Measurements from ENCODE around the gene LDLRAP1. TPM values are rescaled to one million over a fixed set of nuclear protein-coding genes. Genes with fewer than 3 reads are reported as not detected.

Gene LDLRAP1
- total RNA-seq, 1 experiment from 2014 or later: 26.0 TPM

- H3K4me3 ChIP-seq (replicated peaks in 1 of 2; ENCODE audit: low read depth in 1 of 2, low read length in 2 of 2): no peak overlapping the region
- no peak overlapping the region for H3K9ac ChIP-seq (ENCODE audit: low read length)
- no peaks in the 10 kb centered on the region for H3K9me2 ChIP-seq (ENCODE audit: insufficient read depth)
- H3K4me2 ChIP-seq (ENCODE audit: low read length): no peak overlapping the region
- H3K4me1 ChIP-seq (ENCODE audit: control insufficient read depth in 1 of 2, insufficient read depth in 2 of 2, low read length in 2 of 2): peaks cover 15 to 24% of the 10 kb centered on the region in 2 experiments
- H3K27me3 ChIP-seq (ENCODE audit: insufficient read depth, low read length): no peaks in the 10 kb centered on the region
- CTCF ChIA-PET: no interaction called here
- H3K79me2 ChIP-seq (ENCODE audit: insufficient read depth, low read length): peaks cover 29% of the 10 kb centered on the region; the same call in 1 of the 2 replicates
- BruUV-seq (replicated peaks): no TSS peak
- ATAC-seq (no peak), DNase-seq (ENCODE audit: low read depth, low spot score) (no peak)
- intact Hi-C loops (cut with micrococcal nuclease): no loop called here
- no peaks in the 10 kb centered on the region for H4K20me1 ChIP-seq (ENCODE audit: insufficient read depth)
- no peak overlapping the region for H3K27ac ChIP-seq (ENCODE audit: low read depth, low read length)
- TF ChIP-seq CTCF (IDR thresholded peaks at IDR 0.05 in 2 of 3, conservative IDR thresholded peaks at IDR 0.05 in 1 of 3; ENCODE audit: borderline replicate concordance in 1 of 3, insufficient read depth in 1 of 3, low read depth in 2 of 3, low read length in 2 of 3): no peak
- no peak for TF ChIP-seq CEBPB (IDR thresholded peaks at IDR 0.05; ENCODE audit: low read depth)
- no peak for TF ChIP-seq SP1 (IDR thresholded peaks at IDR 0.05; ENCODE audit: low read depth)
- TF ChIP-seq ELF1 (IDR thresholded peaks at IDR 0.05; ENCODE audit: borderline replicate concordance, low read depth): no peak
- no peak for TF ChIP-seq ZNF274 (IDR thresholded peaks at IDR 0.05; ENCODE audit: low read depth, low read length)
- POLR2A ChIA-PET: interaction anchor here (1.1 kb wide), 1 partner anchor 18 kb away, joined by 3 read pairs; no protein-coding TSS in a partner anchor
- no peaks in the 10 kb centered on the region for H3K9me3 ChIP-seq (ENCODE audit: control insufficient read depth in 1 of 2, insufficient read depth in 1 of 2, low read depth in 1 of 2, low read length in 2 of 2)
- RAD21 ChIA-PET (ENCODE audit: low non-redundant PET in 1 of 2, low total read pairs in 2 of 2, uncharacterized antibody in 2 of 2, unreplicated experiment in 2 of 2): no interaction called here
- H3K36me3 ChIP-seq (ENCODE audit: control insufficient read depth in 1 of 2, insufficient read depth in 2 of 2, low read length in 2 of 2): peaks cover 5 to 7% of the 10 kb centered on the region in 2 experiments; a peak in 2 of 4 replicates
- H2AFZ ChIP-seq (ENCODE audit: low read depth, low read length, poor library complexity, severe bottlenecking): no peak overlapping the region
Observed at GRCh38 chr1:25554886-25555752, 11.7 kb downstream of the LDLRAP1 start.

GRCh38 chr1:25555753-25556092 lies 12.3 kb downstream of the LDLRAP1 start:
- no peak overlapping the region for H3K4me3 ChIP-seq (replicated peaks in 1 of 2; ENCODE audit: low read depth in 1 of 2, low read length in 2 of 2)
- H3K9me2 ChIP-seq (ENCODE audit: insufficient read depth): no peaks in the 10 kb centered on the region
- ATAC-seq (no peak), DNase-seq (ENCODE audit: low read depth, low spot score) (no peak)
- intact Hi-C loops (cut with micrococcal nuclease): no loop called here
- ChIA-PET POLR2A (no interaction called here), CTCF (no interaction called here), RAD21 (ENCODE audit: low non-redundant PET in 1 of 2, low total read pairs in 2 of 2, uncharacterized antibody in 2 of 2, unreplicated experiment in 2 of 2) (no interaction called here)
- peaks cover 5 to 7% of the 10 kb centered on the region in 2 experiments; a peak in 2 of 4 replicates for H3K36me3 ChIP-seq (ENCODE audit: control insufficient read depth in 1 of 2, insufficient read depth in 2 of 2, low read length in 2 of 2)
- no peaks in the 10 kb centered on the region for H3K27me3 ChIP-seq (ENCODE audit: insufficient read depth, low read length)
- H3K79me2 ChIP-seq (ENCODE audit: insufficient read depth, low read length): peaks cover 23% of the 10 kb centered on the region; the same call in 1 of the 2 replicates
- BruUV-seq (replicated peaks): no TSS peak
- H3K9ac ChIP-seq (ENCODE audit: low read length): no peak overlapping the region
- TF ChIP-seq TCF7L2 (IDR thresholded peaks at IDR 0.05; ENCODE audit: borderline replicate concordance, extremely low read depth, insufficient read depth, insufficient read length): no peak
- no peak for TF ChIP-seq ZNF274 (IDR thresholded peaks at IDR 0.05; ENCODE audit: low read depth, low read length)
- H3K27ac ChIP-seq (ENCODE audit: low read depth, low read length): no peak overlapping the region
- peaks cover 9 to 18% of the 10 kb centered on the region in 2 experiments for H3K4me1 ChIP-seq (ENCODE audit: control insufficient read depth in 1 of 2, insufficient read depth in 2 of 2, low read length in 2 of 2)
- no peaks in the 10 kb centered on the region for H3K9me3 ChIP-seq (ENCODE audit: control insufficient read depth in 1 of 2, insufficient read depth in 1 of 2, low read depth in 1 of 2, low read length in 2 of 2)
- no peaks in the 10 kb centered on the region for H4K20me1 ChIP-seq (ENCODE audit: insufficient read depth)
- no peak overlapping the region for H3K4me2 ChIP-seq (ENCODE audit: low read length)
- H2AFZ ChIP-seq (ENCODE audit: low read depth, low read length, poor library complexity, severe bottlenecking): no peak overlapping the region

All from HCT116 (cell line).